Left lung (tissue), 10 donors: ENCODE data around the gene TBC1D8. TPM values are rescaled to one million over a fixed set of nuclear protein-coding genes. Genes with fewer than 3 reads are reported as not detected.

Source experiments
- ATAC-seq: fragments of 200-7000 bp; cut with Tn5 transposase; one replicate; pipeline ENCODE4 v1.9.1; 2020; ENCODE audit warnings: moderate library complexity
- DNase-seq, 4 donors: peaks; one replicate each; pipeline ENCODE4 v3.0.0-alpha.2; 2013 to 2020
- H3K27ac ChIP-seq, 2 donors: fragments of 200-600 bp; sonication (generic) in 1 of 2; one replicate each; pipeline versions ENCODE4 v1.5.0 to v1.8.0; 2020 to 2021
- H3K27me3 ChIP-seq, 2 donors: fragments of 200-600 bp; sonication (generic) in 1 of 2; one replicate each; pipeline versions ENCODE4 v1.5.0 to v1.8.0; 2020 to 2021
- H3K36me3 ChIP-seq, 2 donors: fragments of 200-600 bp; sonication (generic) in 1 of 2; one replicate each; pipeline versions ENCODE4 v1.5.0 to v1.8.0; 2020 to 2021
- H3K4me1 ChIP-seq, 2 donors: fragments of 200-600 bp; one replicate each; pipeline ENCODE4 v1.8.0; 2021
- H3K4me3 ChIP-seq, 2 donors: fragments of 200-600 bp; sonication (generic) in 1 of 2; one replicate each; pipeline versions ENCODE4 v1.5.0 to v1.8.0; 2020 to 2021; ENCODE audit warnings: mild to moderate bottlenecking in 1 of 2
- H3K9me3 ChIP-seq, 2 donors: fragments of 200-600 bp; sonication (generic) in 1 of 2; one replicate each; pipeline versions ENCODE4 v1.5.0 to v1.8.0; 2020 to 2021
- intact Hi-C, 2 donors: fragments of 100-400 bp; cut with DNase I; formaldehyde crosslinking; loops; one replicate each; pipeline versions ENCODE4 v1.11.2 to v1.14.2; 2022
- polyA plus RNA-seq, 6 donors: library from polyadenylated mRNA; unstranded; fragments of 120-200 nt; gene quantifications; one replicate each; pipeline ENCODE4 v1.2.1, GENCODE V29; 2013; ENCODE audit not compliant: insufficient read length in 6 of 6
- total RNA-seq, 2 donors: library from RNA; stranded (reverse); fragmentation: NEBNext Ultra II Directional; extraction: Animal tissue kit (Norgen Biotek cat#: 25700); gene quantifications; one replicate each; pipeline ENCODE4 v1.2.1, GENCODE V29; 2021
- TF ChIP-seq, protein P1 (sequence below), 2 donors: fragments of 200-600 bp; sonication (generic) in 1 of 2; IDR thresholded peaks; one replicate each; pipeline versions ENCODE4 v1.5.0 to v1.8.0; 2021; ENCODE audit warnings: antibody characterized with exemption in 2 of 2
- donor health status: DM: no; HTN: yes; CAD: no.
- donor health status: DM: no; HTN: no; CAD: no.

TBC1D8 gene
- total and polyA plus RNA-seq, 8 donors = 11.7 to 36.5 (median 32.1) TPM

GRCh38 chr2:101025561-101025960, 125.6 kb downstream of the TBC1D8 start:
- no peaks in the 10 kb centered on the region for H3K9me3 ChIP-seq
- no peak for ATAC-seq

GRCh38 chr2:101023327-101024107, 127.7 kb downstream of the TBC1D8 start:
- no peaks in the 10 kb centered on the region for H3K9me3 ChIP-seq
- no peaks in the 10 kb centered on the region for H3K4me1 ChIP-seq
- H3K27ac ChIP-seq = no peak overlapping the region
- TF ChIP-seq, protein P1, sequence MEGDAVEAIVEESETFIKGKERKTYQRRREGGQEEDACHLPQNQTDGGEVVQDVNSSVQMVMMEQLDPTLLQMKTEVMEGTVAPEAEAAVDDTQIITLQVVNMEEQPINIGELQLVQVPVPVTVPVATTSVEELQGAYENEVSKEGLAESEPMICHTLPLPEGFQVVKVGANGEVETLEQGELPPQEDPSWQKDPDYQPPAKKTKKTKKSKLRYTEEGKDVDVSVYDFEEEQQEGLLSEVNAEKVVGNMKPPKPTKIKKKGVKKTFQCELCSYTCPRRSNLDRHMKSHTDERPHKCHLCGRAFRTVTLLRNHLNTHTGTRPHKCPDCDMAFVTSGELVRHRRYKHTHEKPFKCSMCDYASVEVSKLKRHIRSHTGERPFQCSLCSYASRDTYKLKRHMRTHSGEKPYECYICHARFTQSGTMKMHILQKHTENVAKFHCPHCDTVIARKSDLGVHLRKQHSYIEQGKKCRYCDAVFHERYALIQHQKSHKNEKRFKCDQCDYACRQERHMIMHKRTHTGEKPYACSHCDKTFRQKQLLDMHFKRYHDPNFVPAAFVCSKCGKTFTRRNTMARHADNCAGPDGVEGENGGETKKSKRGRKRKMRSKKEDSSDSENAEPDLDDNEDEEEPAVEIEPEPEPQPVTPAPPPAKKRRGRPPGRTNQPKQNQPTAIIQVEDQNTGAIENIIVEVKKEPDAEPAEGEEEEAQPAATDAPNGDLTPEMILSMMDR (IDR thresholded peaks at IDR 0.05) = no peak
- intact Hi-C loops = no loop called here
- DNase-seq = no peak
- peaks cover 0 to 95% of the 10 kb centered on the region in 2 donors for H3K36me3 ChIP-seq
- no peak overlapping the region for H3K4me3 ChIP-seq
- ATAC-seq = no peak
- H3K27me3 ChIP-seq = no peaks in the 10 kb centered on the region

More at GRCh38 chr2:101025561-101025960, 125.6 kb downstream of the TBC1D8 start:
- DNase-seq = no peak
- Histone ChIP-seq H3K4me3 (no peak overlapping the region), H3K27me3 (no peaks in the 10 kb centered on the region), H3K36me3 (peaks cover 0 to 92% of the 10 kb centered on the region in 2 donors), H3K27ac (no peak overlapping the region), H3K4me1 (no peaks in the 10 kb centered on the region)
- TF ChIP-seq, protein P1 (IDR thresholded peaks at IDR 0.05) = no peak
- intact Hi-C loops = no loop called here

GRCh38 chr2:101022221-101022620, 129.0 kb downstream of the TBC1D8 start:
- no peak overlapping the region for H3K4me3 ChIP-seq
- TF ChIP-seq, protein P1 (IDR thresholded peaks at IDR 0.05) = no peak
- ATAC-seq (no peak), DNase-seq (no peak)
- peaks cover 0 to 93% of the 10 kb centered on the region in 2 donors for H3K36me3 ChIP-seq
- no peaks in the 10 kb centered on the region for H3K9me3 ChIP-seq
- no peak overlapping the region for H3K27ac ChIP-seq
- H3K27me3 ChIP-seq = no peaks in the 10 kb centered on the region
- intact Hi-C loops = no loop called here
- no peaks in the 10 kb centered on the region for H3K4me1 ChIP-seq

GRCh38 chr2:101018934-101019333, 132.2 kb downstream of the TBC1D8 start:
- Histone ChIP-seq H3K27ac (no peak overlapping the region), H3K4me1 (no peaks in the 10 kb centered on the region), H3K27me3 (no peaks in the 10 kb centered on the region), H3K9me3 (no peaks in the 10 kb centered on the region), H3K4me3 (no peak overlapping the region), H3K36me3 (peaks cover 0 to 71% of the 10 kb centered on the region in 2 donors)
- ATAC-seq = no peak
- DNase-seq = no peak
- TF ChIP-seq, protein P1 (IDR thresholded peaks at IDR 0.05) = no peak
- intact Hi-C loops = no loop called here

GRCh38 chr2:101017371-101017770, 133.8 kb downstream of the TBC1D8 start:
- DNase-seq = no peak
- Histone ChIP-seq H3K27me3 (no peaks in the 10 kb centered on the region), H3K27ac (no peak overlapping the region), H3K4me3 (no peak overlapping the region), H3K4me1 (no peaks in the 10 kb centered on the region), H3K9me3 (no peaks in the 10 kb centered on the region), H3K36me3 (peaks cover 0 to 63% of the 10 kb centered on the region in 2 donors)
- TF ChIP-seq, protein P1 (IDR thresholded peaks at IDR 0.05) = no peak
- intact Hi-C loops = no loop called here
- ATAC-seq = no peak
